GM12873 (cell line): ENCODE measurements around the gene EBI3.

ENCODE experiments used
- TF ChIP-seq, protein P1 (sequence below): IDR thresholded peaks from 2 replicates; pipeline ENCODE4 v1.5.1; 2012; ENCODE audit warnings: low read depth, mild to moderate bottlenecking, moderate library complexity, low read length, control low read depth; ENCODE audit not compliant: insufficient read depth; ENCODE audit errors: missing control alignments

EBI3 gene

DNA sequence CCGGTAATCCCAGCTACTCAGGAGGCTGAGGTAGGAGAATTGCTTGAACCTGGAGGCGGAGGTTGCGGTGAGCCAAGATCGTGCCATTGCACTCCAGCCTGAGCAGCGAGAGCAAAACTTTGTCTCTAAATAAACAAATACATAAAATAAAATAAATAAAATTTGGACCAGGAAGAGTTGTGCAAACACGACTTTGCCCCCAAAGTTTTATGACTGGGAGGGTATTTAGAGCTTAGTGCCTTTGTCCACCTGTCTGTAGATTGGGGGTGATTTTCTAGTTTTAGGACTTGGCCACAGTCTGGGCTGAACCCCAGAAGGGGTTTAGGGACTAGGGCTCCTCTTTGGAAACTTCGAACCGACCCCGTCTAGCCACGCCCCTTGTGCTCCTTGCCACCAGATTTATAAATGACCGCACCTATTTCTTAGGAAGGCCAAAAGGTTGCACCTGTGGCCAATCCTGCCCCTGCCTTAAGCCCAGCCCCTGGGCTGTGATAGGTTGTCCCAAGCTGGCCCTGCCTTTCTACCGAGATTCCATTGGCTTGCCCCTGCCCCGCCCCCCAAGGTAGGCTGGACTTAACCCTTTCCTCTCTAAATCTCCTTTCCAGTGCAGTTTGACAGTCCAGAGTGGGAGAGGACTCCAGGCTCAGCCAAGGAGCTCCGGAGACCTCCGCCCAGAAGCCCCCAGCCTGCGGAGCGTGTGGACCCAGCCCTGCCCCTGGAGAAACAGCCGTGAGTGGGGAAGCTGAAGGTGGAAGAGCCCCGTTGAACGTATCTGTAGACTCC lies 55.0 kb downstream of the EBI3 start:
- TF ChIP-seq, protein P1, sequence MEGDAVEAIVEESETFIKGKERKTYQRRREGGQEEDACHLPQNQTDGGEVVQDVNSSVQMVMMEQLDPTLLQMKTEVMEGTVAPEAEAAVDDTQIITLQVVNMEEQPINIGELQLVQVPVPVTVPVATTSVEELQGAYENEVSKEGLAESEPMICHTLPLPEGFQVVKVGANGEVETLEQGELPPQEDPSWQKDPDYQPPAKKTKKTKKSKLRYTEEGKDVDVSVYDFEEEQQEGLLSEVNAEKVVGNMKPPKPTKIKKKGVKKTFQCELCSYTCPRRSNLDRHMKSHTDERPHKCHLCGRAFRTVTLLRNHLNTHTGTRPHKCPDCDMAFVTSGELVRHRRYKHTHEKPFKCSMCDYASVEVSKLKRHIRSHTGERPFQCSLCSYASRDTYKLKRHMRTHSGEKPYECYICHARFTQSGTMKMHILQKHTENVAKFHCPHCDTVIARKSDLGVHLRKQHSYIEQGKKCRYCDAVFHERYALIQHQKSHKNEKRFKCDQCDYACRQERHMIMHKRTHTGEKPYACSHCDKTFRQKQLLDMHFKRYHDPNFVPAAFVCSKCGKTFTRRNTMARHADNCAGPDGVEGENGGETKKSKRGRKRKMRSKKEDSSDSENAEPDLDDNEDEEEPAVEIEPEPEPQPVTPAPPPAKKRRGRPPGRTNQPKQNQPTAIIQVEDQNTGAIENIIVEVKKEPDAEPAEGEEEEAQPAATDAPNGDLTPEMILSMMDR, result no peak

- TF ChIP-seq, protein P1, result no peak
Measured at GRCh38 chr19:4284974-4285373, 55.7 kb downstream of the EBI3 start.
